ENCODE data around the gene CEACAM4.

CEACAM4 gene

GRCh38 chr19:41599175-41599966 lies 27.5 kb downstream of the CEACAM4 start:
- CTCF ChIA-PET: interaction anchor here (1.6 to 10.3 kb wide), 4 partner anchors 10 to 150 kb away, joined by 5 to 152 read pairs (median 32); no protein-coding TSS in a partner anchor
- POLR2A ChIA-PET: no interaction called here
- no peak for TF ChIP-seq CTCF (IDR thresholded peaks at IDR 0.05; ENCODE audit: control extremely low read depth, extremely low read depth, low read depth, missing control alignments)
- DNase-seq (ENCODE audit: extremely low spot score): no peak

DNA sequence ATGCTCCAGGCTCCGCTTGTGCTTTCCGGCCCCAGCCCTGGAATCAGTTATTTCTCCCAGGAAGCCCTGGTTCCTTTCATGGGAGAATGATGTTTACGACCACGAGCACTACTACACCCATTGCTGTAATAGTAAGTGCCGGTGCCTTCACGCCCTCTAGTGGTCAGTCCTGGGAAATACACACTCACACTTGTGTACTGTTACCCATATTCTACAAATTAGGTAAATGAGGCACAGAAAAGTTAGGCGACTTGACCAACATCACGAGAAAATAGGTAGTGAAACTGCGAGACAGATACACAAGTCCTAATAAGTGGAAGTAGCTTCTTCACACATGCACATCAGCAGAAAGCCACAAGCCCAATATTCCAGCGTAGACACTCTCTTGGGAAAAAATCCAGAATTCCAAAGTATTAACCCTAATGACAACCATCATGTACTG lies 29.3 kb downstream of the CEACAM4 start:
- peak; percentile 94 for TF ChIP-seq CTCF (IDR thresholded peaks at IDR 0.05; ENCODE audit: control extremely low read depth, extremely low read depth, low read depth, missing control alignments)
- ChIA-PET CTCF (interaction anchor here (0.6 to 10.3 kb wide), 22 partner anchors 8 to 394 kb away, joined by 3 to 152 read pairs (median 5); partner anchors contain the start of genes CEACAM21 and ERICH4), POLR2A (no interaction called here)
- peak; percentile 82 for DNase-seq (ENCODE audit: extremely low spot score)

GRCh38 chr19:41595890-41596280 lies 31.0 kb downstream of the CEACAM4 start:
- POLR2A ChIA-PET: no interaction called here
- CTCF ChIA-PET: interaction anchor here (1.2 to 10.3 kb wide), 11 partner anchors 10 to 391 kb away, joined by 3 to 152 read pairs (median 9); partner anchors contain the start of gene CEACAM21
- TF ChIP-seq CTCF (IDR thresholded peaks at IDR 0.05; ENCODE audit: control extremely low read depth, extremely low read depth, low read depth, missing control alignments): no peak
- no peak for DNase-seq (ENCODE audit: extremely low spot score)

- TF ChIP-seq CTCF (IDR thresholded peaks at IDR 0.05; ENCODE audit: control extremely low read depth, extremely low read depth, low read depth, missing control alignments): peak; percentile 92
- DNase-seq (ENCODE audit: extremely low spot score): peak; percentile 74
- CTCF ChIA-PET: interaction anchor here (1.2 to 10.3 kb wide), 10 partner anchors 10 to 391 kb away, joined by 3 to 152 read pairs (median 9); partner anchors contain the start of gene CEACAM21
- POLR2A ChIA-PET: no interaction called here
These were observed 31.5 kb downstream of the CEACAM4 start for GRCh38 chr19:41595258-41595889.

GRCh38 chr19:41591951-41592562 lies 34.8 kb downstream of the CEACAM4 start:
- CTCF ChIA-PET: interaction anchor here (1.1 to 10.3 kb wide), 3 partner anchors 21 to 143 kb away, joined by 3 to 152 read pairs (median 4); no protein-coding TSS in a partner anchor
- POLR2A ChIA-PET: no interaction called here

More at GRCh38 chr19:41591951-41592562, 34.8 kb downstream of the CEACAM4 start:
- no peak for TF ChIP-seq CTCF (IDR thresholded peaks at IDR 0.05; ENCODE audit: control extremely low read depth, extremely low read depth, low read depth, missing control alignments)
- DNase-seq (ENCODE audit: extremely low spot score): no peak

All from GM10248 (cell line).